ENCODE data around the gene ETFB. TPM values are rescaled to one million over a fixed set of nuclear protein-coding genes. Genes with fewer than 3 reads are reported as not detected.

The ETFB gene
- total RNA-seq, 1 donor from 2014 or later: 41.1 TPM

- Mint-ChIP-seq H3K4me3 (no peak overlapping the region), H3K9me3 (peaks cover 10% of the 10 kb centered on the region), H3K4me1 (peaks cover 4% of the 10 kb centered on the region), H3K27ac (ENCODE audit: unreplicated experiment) (no peak overlapping the region), H3K27me3 (ENCODE audit: low read depth) (peaks cover 29% of the 10 kb centered on the region), H3K36me3 (ENCODE audit: low read depth) (no peaks in the 10 kb centered on the region)
- TF ChIP-seq, protein P1, sequence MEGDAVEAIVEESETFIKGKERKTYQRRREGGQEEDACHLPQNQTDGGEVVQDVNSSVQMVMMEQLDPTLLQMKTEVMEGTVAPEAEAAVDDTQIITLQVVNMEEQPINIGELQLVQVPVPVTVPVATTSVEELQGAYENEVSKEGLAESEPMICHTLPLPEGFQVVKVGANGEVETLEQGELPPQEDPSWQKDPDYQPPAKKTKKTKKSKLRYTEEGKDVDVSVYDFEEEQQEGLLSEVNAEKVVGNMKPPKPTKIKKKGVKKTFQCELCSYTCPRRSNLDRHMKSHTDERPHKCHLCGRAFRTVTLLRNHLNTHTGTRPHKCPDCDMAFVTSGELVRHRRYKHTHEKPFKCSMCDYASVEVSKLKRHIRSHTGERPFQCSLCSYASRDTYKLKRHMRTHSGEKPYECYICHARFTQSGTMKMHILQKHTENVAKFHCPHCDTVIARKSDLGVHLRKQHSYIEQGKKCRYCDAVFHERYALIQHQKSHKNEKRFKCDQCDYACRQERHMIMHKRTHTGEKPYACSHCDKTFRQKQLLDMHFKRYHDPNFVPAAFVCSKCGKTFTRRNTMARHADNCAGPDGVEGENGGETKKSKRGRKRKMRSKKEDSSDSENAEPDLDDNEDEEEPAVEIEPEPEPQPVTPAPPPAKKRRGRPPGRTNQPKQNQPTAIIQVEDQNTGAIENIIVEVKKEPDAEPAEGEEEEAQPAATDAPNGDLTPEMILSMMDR (conservative IDR thresholded peaks at IDR 0.05): no peak
- DNase-seq (ENCODE audit: low read depth, low spot score): no peak
These were observed 64.9 kb downstream of the ETFB start for GRCh38 chr19:51301266-51301665.

DNA sequence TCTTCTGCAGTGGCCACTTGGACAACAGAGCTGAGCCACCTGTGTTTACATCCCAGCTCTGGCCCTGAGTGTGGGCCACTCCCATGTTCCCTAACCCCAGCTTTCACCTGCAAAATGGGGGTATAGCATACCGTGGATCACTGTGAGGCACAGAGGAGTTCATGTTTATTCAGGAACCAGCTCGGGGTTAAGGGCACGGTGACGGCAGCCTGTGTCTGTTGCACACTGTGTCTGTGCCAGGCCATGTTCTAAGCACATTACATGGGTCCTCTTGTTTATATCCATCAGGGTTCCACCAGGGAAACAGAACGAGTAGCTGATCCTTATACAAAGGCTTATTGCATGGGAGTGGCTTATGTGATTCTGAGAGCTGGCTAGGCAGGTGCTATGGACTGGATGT, 68.8 kb downstream of the ETFB start:
- DNase-seq (ENCODE audit: low read depth, low spot score): no peak
- H3K4me1 Mint-ChIP-seq: peaks cover 16% of the 10 kb centered on the region
- no peak overlapping the region for H3K27ac Mint-ChIP-seq (ENCODE audit: unreplicated experiment)
- TF ChIP-seq, protein P1 (conservative IDR thresholded peaks at IDR 0.05): no peak
- H3K27me3 Mint-ChIP-seq (ENCODE audit: low read depth): peaks cover 22% of the 10 kb centered on the region
- H3K9me3 Mint-ChIP-seq: no peaks in the 10 kb centered on the region
- H3K36me3 Mint-ChIP-seq (ENCODE audit: low read depth): no peaks in the 10 kb centered on the region
- H3K4me3 Mint-ChIP-seq: no peak overlapping the region

DNA sequence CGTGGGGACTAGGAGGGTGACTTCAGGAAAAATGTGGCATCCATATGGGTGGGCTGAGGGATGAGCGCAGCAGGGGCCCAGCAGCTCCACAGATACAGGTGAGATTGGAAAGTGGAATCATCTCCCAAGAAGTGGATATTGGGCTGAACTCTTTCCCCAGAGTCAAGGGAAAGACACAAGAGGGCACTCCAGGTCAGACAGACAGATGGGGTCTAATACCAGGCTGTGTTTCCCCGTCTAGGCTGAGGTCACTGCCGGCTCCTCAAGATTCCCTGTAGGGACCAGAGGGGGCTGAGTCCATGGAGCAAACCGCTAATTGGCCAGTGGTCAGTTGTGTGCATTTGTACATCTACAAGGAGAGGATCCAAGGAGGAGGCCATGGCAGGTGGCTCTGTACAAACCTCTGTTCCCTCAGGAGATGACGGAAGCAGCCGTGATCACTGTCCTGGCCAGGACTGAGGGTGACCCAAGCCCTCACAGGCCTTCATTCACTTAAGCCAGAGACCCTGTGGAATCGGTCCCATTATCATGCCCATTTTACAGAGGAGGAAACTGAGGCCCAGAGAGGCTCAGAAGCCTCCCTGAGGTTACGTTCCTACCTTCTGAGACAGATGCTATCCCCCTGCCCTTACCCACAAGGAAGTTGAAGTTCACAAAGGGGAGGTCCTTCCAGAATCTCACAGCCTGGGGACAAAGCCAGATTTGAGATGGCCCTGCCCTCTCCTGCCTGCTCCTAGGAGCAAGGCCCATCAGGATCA, 69.7 kb downstream of the ETFB start:
- Mint-ChIP-seq H3K4me1 (peaks cover 16% of the 10 kb centered on the region), H3K27me3 (ENCODE audit: low read depth) (peaks cover 22% of the 10 kb centered on the region), H3K36me3 (ENCODE audit: low read depth) (no peaks in the 10 kb centered on the region), H3K4me3 (no peak overlapping the region), H3K27ac (ENCODE audit: unreplicated experiment) (no peak overlapping the region), H3K9me3 (no peaks in the 10 kb centered on the region)
- TF ChIP-seq, protein P1 (conservative IDR thresholded peaks at IDR 0.05): peak; percentile 14
- DNase-seq (ENCODE audit: low read depth, low spot score): no peak

GRCh38 chr19:51295382-51296126, 70.6 kb downstream of the ETFB start:
- Mint-ChIP-seq H3K4me3 (no peak overlapping the region), H3K9me3 (no peaks in the 10 kb centered on the region), H3K36me3 (ENCODE audit: low read depth) (no peaks in the 10 kb centered on the region), H3K4me1 (peaks cover 16% of the 10 kb centered on the region), H3K27ac (ENCODE audit: unreplicated experiment) (no peak overlapping the region), H3K27me3 (ENCODE audit: low read depth) (peaks cover 23% of the 10 kb centered on the region)
- TF ChIP-seq, protein P1 (conservative IDR thresholded peaks at IDR 0.05): no peak
- DNase-seq (ENCODE audit: low read depth, low spot score): no peak

Other genes with a start within 250 kb of the ETFB start
- gene SIGLEC9, start 241.5 kb downstream of the ETFB start, total RNA-seq: not detected in 2 replicates
- gene SIGLEC7, start 224.1 kb downstream of the ETFB start, total RNA-seq: not detected in 2 replicates
- gene CD33, start 141.3 kb downstream of the ETFB start, total RNA-seq: not detected in 2 replicates
- gene SIGLECL1, start 115.3 kb downstream of the ETFB start, total RNA-seq: not detected in 2 replicates
- 17.4 and 18.1 TPM in 2 replicates for gene IGLON5, start 54.7 kb downstream of the ETFB start, total RNA-seq
- gene VSIG10L, start 24.2 kb downstream of the ETFB start, total RNA-seq: 3.1 and 3.5 TPM in 2 replicates
- 0.84 and 1.1 TPM in 2 replicates for gene CLDND2, start 2.6 kb upstream of the ETFB start, total RNA-seq
- gene NKG7, start 6.3 kb upstream of the ETFB start, total RNA-seq: not detected in 2 replicates
- gene LIM2, start 21.6 kb upstream of the ETFB start, total RNA-seq: not detected in 2 replicates
- 0.23 and 0.50 TPM in 2 replicates for gene C19orf84, start 24.2 kb upstream of the ETFB start, total RNA-seq
- gene SIGLEC10, start 51.3 kb upstream of the ETFB start, total RNA-seq: not detected in 2 replicates
- not detected in 2 replicates for gene SIGLEC8, start 92.1 kb upstream of the ETFB start, total RNA-seq
- not detected in 2 replicates for gene CEACAM18, start 112.2 kb upstream of the ETFB start, total RNA-seq
- gene SIGLEC12, start 135.4 kb upstream of the ETFB start, total RNA-seq: not detected in 2 replicates
- not detected in 2 replicates for gene SIGLEC6, start 165.3 kb upstream of the ETFB start, total RNA-seq
- gene ZNF175, start 204.9 kb upstream of the ETFB start, total RNA-seq: 12.9 and 15.8 TPM in 2 replicates

Data from neural crest cell (in vitro differentiated cells).